Prostate gland (tissue), 2 donors: ENCODE measurements around the gene GDPD4.

Source experiments
- CTCF ChIP-seq, 4 experiments: fragments of 200-600 bp in 2 of 4; fragments of 450-650 bp in 2 of 4; sonication (generic) in 2 of 4; IDR thresholded peaks; 1 replicate in 3 of 4; 2 replicates in 1 of 4; pipeline ENCODE4 v1.5.1; 2016 to 2019; ENCODE audit warnings: antibody characterized with exemption in 4 of 4, mild to moderate bottlenecking in 2 of 4, moderate library complexity in 2 of 4
- POLR2A ChIP-seq: fragments of 450-650 bp; IDR thresholded peaks from one replicate; pipeline ENCODE4 v1.6.1; 2016; ENCODE audit warnings: antibody characterized with exemption, mild to moderate bottlenecking
- POLR2AphosphoS5 ChIP-seq: sonication (generic); formaldehyde crosslinking; IDR thresholded peaks from one replicate; pipeline ENCODE4 v1.6.1; 2017; ENCODE audit warnings: antibody characterized with exemption

GRCh38 chr11:77223797-77224196, 77.7 kb downstream of the GDPD4 start:
- no peak for TF ChIP-seq CTCF (IDR thresholded peaks at IDR 0.05)
- TF ChIP-seq POLR2A: no peak
- TF ChIP-seq POLR2AphosphoS5: no peak
